Adrenal gland (tissue), 5 donors: ENCODE data around the gene NIBAN1.

Experiments used
- CTCF ChIP-seq, 6 experiments: fragments of 450-650 bp in 4 of 6; fragments of 200-600 bp in 2 of 6; sonication (generic) in 1 of 6; IDR thresholded peaks; 1 replicate in 5 of 6; 2 replicates in 1 of 6; pipeline versions ENCODE4 v1.5.1 to v1.8.0; 2016 to 2021; ENCODE audit warnings: antibody characterized with exemption in 6 of 6, mild to moderate bottlenecking in 2 of 6, moderate library complexity in 1 of 6
- POLR2A ChIP-seq, 2 donors: fragments of 450-650 bp; IDR thresholded peaks; one replicate each; pipeline ENCODE4 v1.6.1; 2017; ENCODE audit warnings: antibody characterized with exemption in 2 of 2, mild to moderate bottlenecking in 2 of 2, moderate library complexity in 1 of 2
- donor health status: DM: no; HTN: no; CAD: no.

- TF ChIP-seq CTCF (IDR thresholded peaks at IDR 0.05) (no peak), POLR2A (IDR thresholded peaks at IDR 0.05) (no peak)
Observed at GRCh38 chr1:184943998-184944397, 30.3 kb downstream of the NIBAN1 start.
